A549 (cell line): ENCODE results near the gene ACAN. TPM values are rescaled to one million over a fixed set of nuclear protein-coding genes. Genes with fewer than 3 reads are reported as not detected.

Experiments
- ATAC-seq, 2 experiments: fragments of 200-7000 bp in 1 of 2; fragments of >200 bp in 1 of 2; cut with Nextera tagmentation in 1 of 2; cut with Tn5 transposase in 1 of 2; 3 replicates each; pipeline versions ENCODE4 v1.8.0 to v1.9.1; 2018 to 2020; ENCODE audit warnings: mild to moderate bottlenecking in 1 of 2, moderate library complexity in 1 of 2
- CTCF ChIA-PET: fragments of 300-600 bp; sonication (Branson Sonifier 250); formaldehyde crosslinking; extraction: SDS; loops from one replicate; lab custom pipeline; 2021; ENCODE audit warnings: antibody characterized with exemption, inconsistent platforms; lab: Yijun Ruan, JAX
- POLR2A ChIA-PET: fragments of 350-600 bp; formaldehyde crosslinking; extraction: SDS; loops from one replicate; lab custom pipeline; 2021; ENCODE audit warnings: antibody characterized with exemption, inconsistent platforms; lab: Yijun Ruan, JAX
- DNase-seq, 2 experiments: peaks; one replicate each; pipeline versions ENCODE4 v3.0.0 to v3.0.0-alpha.2; 2011 to 2016; ENCODE audit warnings: low read depth in 1 of 2, low spot score in 1 of 2
- FAIRE-seq: peaks from 2 replicates; lab custom pipeline; 2011; peaks lifted over from hg19 to GRCh38; lab: Jason Lieb, UNC
- H3K27ac ChIP-seq, 2 experiments: fragments of >200 bp; sonication (Bioruptor Twin); formaldehyde crosslinking; 3 replicates each; pipeline ENCODE4 v1.5.1; 2016 to 2017
- H3K4me1 ChIP-seq: fragments of >200 bp; sonication (Bioruptor Twin); formaldehyde crosslinking; 3 replicates; pipeline ENCODE4 v1.6.1; 2016
- H3K4me2 ChIP-seq: fragments of >200 bp; sonication (Bioruptor Twin); formaldehyde crosslinking; 3 replicates; pipeline ENCODE4 v1.6.1; 2016
- H3K4me3 ChIP-seq: fragments of >200 bp; sonication (Bioruptor Twin); formaldehyde crosslinking; 3 replicates; pipeline ENCODE4 v1.5.1; 2016
- H3K9me3 ChIP-seq: fragments of >200 bp; sonication (Bioruptor Twin); formaldehyde crosslinking; 3 replicates; pipeline ENCODE4 v1.6.1; 2016
- ATOH8 ChIP-seq: fragments of 250-450 bp; sonication (Bioruptor Pico); IDR thresholded peaks from 2 replicates; pipeline ENCODE4 v1.5.0; 2020; ENCODE audit warnings: low read depth, mild to moderate bottlenecking, moderate library complexity
- CBX2 ChIP-seq: fragments of 200-600 bp; sonication (generic); IDR thresholded peaks from 2 replicates; pipeline ENCODE4 v1.6.1; 2016; ENCODE audit warnings: low read depth, mild to moderate bottlenecking, borderline replicate concordance
- CEBPB ChIP-seq, 2 experiments: fragments of >200 bp in 1 of 2; sonication (Bioruptor Twin) in 1 of 2; formaldehyde crosslinking in 1 of 2; IDR thresholded peaks; 2 replicates each; pipeline ENCODE4 v1.6.1; 2012 to 2016
- CHD2 ChIP-seq: fragments of 150-350 bp; IDR thresholded peaks from 2 replicates; pipeline ENCODE4 v1.6.1; 2014; ENCODE audit warnings: low read length; ENCODE audit not compliant: partially characterized antibody
- CHD4 ChIP-seq: fragments of 200-600 bp; sonication (generic); IDR thresholded peaks from 2 replicates; pipeline ENCODE4 v1.6.1; 2016; ENCODE audit warnings: antibody characterized with exemption, mild to moderate bottlenecking, borderline replicate concordance
- E2F6 ChIP-seq: IDR thresholded peaks from 2 replicates; pipeline ENCODE4 v1.6.1; 2012; ENCODE audit warnings: low read depth, borderline replicate concordance
- EHMT2 ChIP-seq: fragments of 200-600 bp; sonication (generic); IDR thresholded peaks from 2 replicates; pipeline ENCODE4 v1.6.1; 2016; ENCODE audit warnings: antibody characterized with exemption, low read depth, mild to moderate bottlenecking, moderate library complexity
- ELK1 ChIP-seq: fragments of 150-350 bp; IDR thresholded peaks from 2 replicates; pipeline ENCODE4 v1.6.1; 2014; ENCODE audit warnings: low read depth, mild to moderate bottlenecking, low read length
- FOSB ChIP-seq: fragments of 250-450 bp; sonication (Bioruptor Pico); IDR thresholded peaks from 2 replicates; pipeline ENCODE4 v1.5.0; 2020; ENCODE audit warnings: mild to moderate bottlenecking, moderate library complexity
- HEYL ChIP-seq: fragments of 250-450 bp; sonication (Bioruptor Pico); IDR thresholded peaks from 2 replicates; pipeline ENCODE4 v1.8.0; 2021; ENCODE audit warnings: mild to moderate bottlenecking, moderate library complexity
- HMGXB4 ChIP-seq: fragments of 250-450 bp; sonication (Bioruptor Pico); IDR thresholded peaks from 2 replicates; pipeline ENCODE4 v1.5.0; 2021; ENCODE audit warnings: mild to moderate bottlenecking, moderate library complexity, borderline replicate concordance
- HOXB13 ChIP-seq: fragments of 250-450 bp; sonication (Bioruptor Pico); IDR thresholded peaks from 2 replicates; pipeline ENCODE4 v1.5.0; 2020; ENCODE audit warnings: low read depth, mild to moderate bottlenecking, moderate library complexity
- KDM1A ChIP-seq: fragments of 200-600 bp; sonication (generic); IDR thresholded peaks from 2 replicates; pipeline ENCODE4 v1.6.1; 2016; ENCODE audit warnings: low read depth, mild to moderate bottlenecking
- MAFK ChIP-seq: fragments of 450-650 bp; IDR thresholded peaks from 2 replicates; pipeline ENCODE4 v1.6.1; 2014; ENCODE audit not compliant: partially characterized antibody
- MYC ChIP-seq: IDR thresholded peaks from 2 replicates; pipeline ENCODE4 v1.6.1; 2012; ENCODE audit warnings: mild to moderate bottlenecking, inconsistent platforms, low read length, improper control_type of control experiment, borderline replicate concordance
- PBX3 ChIP-seq: IDR thresholded peaks from 2 replicates; pipeline ENCODE4 v1.6.1; 2012
- PHF8 ChIP-seq: fragments of 200-600 bp; sonication (generic); IDR thresholded peaks from 2 replicates; pipeline ENCODE4 v1.6.1; 2016; ENCODE audit warnings: low read depth, mild to moderate bottlenecking, antibody characterized with exemption, moderate library complexity, borderline replicate concordance
- POLR2AphosphoS2 ChIP-seq: conservative IDR thresholded peaks from 2 replicates; pipeline ENCODE4 v1.6.1; 2012; ENCODE audit warnings: low read length, improper control_type of control experiment, inconsistent platforms
- RFX5 ChIP-seq: fragments of 450-650 bp; IDR thresholded peaks from 2 replicates; pipeline ENCODE4 v1.7.1; 2014; ENCODE audit warnings: antibody characterized with exemption, mild to moderate bottlenecking, moderate library complexity
- SREBF2 ChIP-seq: fragments of 450-650 bp; IDR thresholded peaks from 2 replicates; pipeline ENCODE4 v1.6.1; 2014; ENCODE audit warnings: mild to moderate bottlenecking, moderate library complexity
- ZFP36 ChIP-seq: fragments of 450-650 bp; IDR thresholded peaks from 2 replicates; pipeline ENCODE4 v1.6.1; 2014; ENCODE audit warnings: borderline replicate concordance; ENCODE audit not compliant: partially characterized antibody
- ZNF302 ChIP-seq: fragments of 250-450 bp; sonication (Bioruptor Pico); IDR thresholded peaks from 2 replicates; pipeline ENCODE4 v1.9.0; 2021; ENCODE audit warnings: inconsistent platforms, mild to moderate bottlenecking, moderate library complexity
- ZSCAN20 ChIP-seq: fragments of 250-450 bp; sonication (Bioruptor Pico); IDR thresholded peaks from 2 replicates; pipeline ENCODE4 v1.8.0; 2022; ENCODE audit warnings: mild to moderate bottlenecking, moderate library complexity
- WGBS: methylation state at CpG from one replicate; pipeline ENCODE4 v1.1.6; 2017; ENCODE audit errors: missing lambda C conversion rate; 5-methylcytosine and 5-hydroxymethylcytosine counted together
- polyA plus RNA-seq, 4 experiments: library from polyadenylated mRNA; depleted of rRNA in 3 of 4; stranded (reverse); fragments of >200 nt; fragmentation: RNase III in 1 of 4; extraction: RNeasy Plus Mini Kit Qiagen cat#74134 plus additional on column Dnase treatment in 1 of 4; gene quantifications; 2 replicates in 3 of 4; 3 replicates in 1 of 4; pipeline ENCODE4 v1.2.3, GENCODE V29; 2011 to 2017

ACAN gene
- polyA plus RNA-seq, 2 of the 4 experiments (the other 2 are of a cell fraction) = 0.01 TPM; not detected in 1

GRCh38 chr15:88863412-88863811 lies 60.2 kb downstream of the ACAN start (continued):
- no peak for TF ChIP-seq HOXB13 (CRISPR knock-in tag)

GRCh38 chr15:88864861-88865497 lies 61.7 kb downstream of the ACAN start:
- FAIRE-seq = no peak
- no peaks in the 10 kb centered on the region for H3K4me1 ChIP-seq
- no peak for TF ChIP-seq E2F6
- no peak for TF ChIP-seq POLR2AphosphoS2
- TF ChIP-seq HMGXB4 = no peak
- TF ChIP-seq CHD2 = no peak
- TF ChIP-seq MAFK = no peak
- no peak for TF ChIP-seq ZSCAN20 (CRISPR knock-in tag)
- no peak for TF ChIP-seq RFX5
- no peak for TF ChIP-seq HEYL (CRISPR knock-in tag)
- TF ChIP-seq, all 56 proteins: peak for 0
- CTCF ChIA-PET = interaction anchor here (0.9 to 7.8 kb wide), 4 partner anchors 14 to 227 kb away, joined by 3 to 71 read pairs (median 10); no protein-coding TSS in a partner anchor
- ATAC-seq (0 out of 6 replicates have a peak, but pooled peaks of 1 of the 2 experiments have one; percentile 14), DNase-seq (no peak)
- H3K4me3 ChIP-seq = no peak overlapping the region
- no peak overlapping the region for H3K4me2 ChIP-seq
- POLR2A ChIA-PET = no interaction called here
- H3K9me3 ChIP-seq = no peaks in the 10 kb centered on the region
- no peak overlapping the region for H3K27ac ChIP-seq
- WGBS = 50% methylated on average over 4 of the region's 4 CpGs

- CTCF ChIA-PET = interaction anchor here (0.6 to 7.8 kb wide), 2 partner anchors 14 to 112 kb away, joined by 3 to 71 read pairs; no protein-coding TSS in a partner anchor
- FAIRE-seq (no peak), DNase-seq (no peak), ATAC-seq (no peak)
- TF ChIP-seq MAFK (peak; percentile 82), PBX3 (no peak)
- 48% methylated on average over 6 of the region's 6 CpGs for WGBS
- POLR2A ChIA-PET = no interaction called here
- Histone ChIP-seq H3K9me3 (no peaks in the 10 kb centered on the region), H3K4me3 (no peak overlapping the region), H3K27ac (no peak overlapping the region), H3K4me1 (no peaks in the 10 kb centered on the region), H3K4me2 (no peak overlapping the region)
Observed at GRCh38 chr15:88865498-88866099, 62.4 kb downstream of the ACAN start.

GRCh38 chr15:88866295-88866881 lies 63.2 kb downstream of the ACAN start:
- POLR2A ChIA-PET = no interaction called here
- Histone ChIP-seq H3K9me3 (no peaks in the 10 kb centered on the region), H3K4me3 (no peak overlapping the region), H3K27ac (no peak overlapping the region), H3K4me2 (no peak overlapping the region), H3K4me1 (no peaks in the 10 kb centered on the region)
- ATAC-seq = no peak
- no peak for DNase-seq
- FAIRE-seq = no peak
- CTCF ChIA-PET = interaction anchor here (0.6 to 7.8 kb wide), 2 partner anchors 13 to 111 kb away, joined by 3 to 71 read pairs; no protein-coding TSS in a partner anchor
- WGBS = 76% methylated on average over 10 of the region's 10 CpGs
- TF ChIP-seq EHMT2 (no peak), CEBPB (IDR thresholded peaks at IDR 0.05) (no peak), SREBF2 (no peak), CHD4 (no peak), PHF8 (no peak), ZFP36 (no peak), ZNF302 (CRISPR knock-in tag) (no peak), CBX2 (no peak), ELK1 (no peak), ATOH8 (CRISPR knock-in tag) (no peak), FOSB (CRISPR knock-in tag) (no peak), KDM1A (no peak), E2F6 (no peak), MYC (no peak)
